Endothelial cell (in vitro differentiated cells): ENCODE data around the gene PACRG. TPM values are rescaled to one million over a fixed set of nuclear protein-coding genes. Genes with fewer than 3 reads are reported as not detected.

Experiments
- DNase-seq: peaks from one replicate; pipeline ENCODE4 v3.0.0; 2021; ENCODE audit warnings: low spot score
- H3K27ac Mint-ChIP-seq: one replicate; pipeline ENCODE4 v1.8.0; 2021; ENCODE audit warnings: mixed read lengths, inconsistent platforms; ENCODE audit not compliant: unreplicated experiment
- H3K27me3 Mint-ChIP-seq: one replicate; pipeline ENCODE4 v1.8.0; 2021; ENCODE audit warnings: mild to moderate bottlenecking, moderate library complexity, mixed read lengths, inconsistent platforms; ENCODE audit not compliant: unreplicated experiment
- H3K36me3 Mint-ChIP-seq: one replicate; pipeline ENCODE4 v1.8.0; 2021; ENCODE audit warnings: mild to moderate bottlenecking, low read depth, mixed read lengths, inconsistent platforms; ENCODE audit not compliant: unreplicated experiment
- H3K4me1 Mint-ChIP-seq: one replicate; pipeline ENCODE4 v1.8.0; 2021; ENCODE audit warnings: mild to moderate bottlenecking, mixed read lengths, inconsistent platforms; ENCODE audit not compliant: unreplicated experiment
- H3K4me3 Mint-ChIP-seq: one replicate; pipeline ENCODE4 v1.8.0; 2021; ENCODE audit warnings: mild to moderate bottlenecking, mixed read lengths, inconsistent platforms; ENCODE audit not compliant: unreplicated experiment
- H3K9me3 Mint-ChIP-seq: one replicate; pipeline ENCODE4 v1.8.0; 2021; ENCODE audit warnings: mixed read lengths, inconsistent platforms; ENCODE audit not compliant: unreplicated experiment
- total RNA-seq: library from RNA; stranded (reverse); fragmentation: NEBNext Ultra II Directional; extraction: Animal tissue kit (Norgen Biotek cat#: 25700); gene quantifications from one replicate; pipeline ENCODE4 v1.2.1, GENCODE V29; 2021; ENCODE audit not compliant: unreplicated experiment
- TF ChIP-seq, protein P1 (sequence below): fragments of 200-600 bp; sonication (generic); IDR thresholded peaks from one replicate; pipeline ENCODE4 v1.5.0; 2021; ENCODE audit warnings: antibody characterized with exemption; ENCODE audit not compliant: unreplicated experiment

The PACRG gene
- total RNA-seq, 1 donor from 2014 or later = 1.1 TPM

DNA sequence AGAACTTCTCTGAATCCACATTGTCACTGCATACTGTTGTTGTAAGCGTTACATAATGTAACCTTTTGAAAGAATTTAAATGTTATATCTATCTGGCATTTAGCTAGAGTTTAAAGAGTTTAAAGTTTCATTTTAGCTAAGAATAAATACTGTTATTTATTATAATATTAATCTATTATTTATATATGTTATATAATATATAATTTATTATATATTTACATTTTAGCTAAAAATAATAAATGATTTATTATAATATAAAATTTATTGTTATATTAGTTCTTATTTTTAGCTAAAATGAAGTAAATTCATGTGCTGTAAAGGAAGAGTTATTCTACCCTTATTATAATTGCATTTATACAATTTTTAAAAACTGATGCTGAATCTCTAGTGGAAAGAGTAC lies 431.3 kb downstream of the PACRG start:
- TF ChIP-seq, protein P1, sequence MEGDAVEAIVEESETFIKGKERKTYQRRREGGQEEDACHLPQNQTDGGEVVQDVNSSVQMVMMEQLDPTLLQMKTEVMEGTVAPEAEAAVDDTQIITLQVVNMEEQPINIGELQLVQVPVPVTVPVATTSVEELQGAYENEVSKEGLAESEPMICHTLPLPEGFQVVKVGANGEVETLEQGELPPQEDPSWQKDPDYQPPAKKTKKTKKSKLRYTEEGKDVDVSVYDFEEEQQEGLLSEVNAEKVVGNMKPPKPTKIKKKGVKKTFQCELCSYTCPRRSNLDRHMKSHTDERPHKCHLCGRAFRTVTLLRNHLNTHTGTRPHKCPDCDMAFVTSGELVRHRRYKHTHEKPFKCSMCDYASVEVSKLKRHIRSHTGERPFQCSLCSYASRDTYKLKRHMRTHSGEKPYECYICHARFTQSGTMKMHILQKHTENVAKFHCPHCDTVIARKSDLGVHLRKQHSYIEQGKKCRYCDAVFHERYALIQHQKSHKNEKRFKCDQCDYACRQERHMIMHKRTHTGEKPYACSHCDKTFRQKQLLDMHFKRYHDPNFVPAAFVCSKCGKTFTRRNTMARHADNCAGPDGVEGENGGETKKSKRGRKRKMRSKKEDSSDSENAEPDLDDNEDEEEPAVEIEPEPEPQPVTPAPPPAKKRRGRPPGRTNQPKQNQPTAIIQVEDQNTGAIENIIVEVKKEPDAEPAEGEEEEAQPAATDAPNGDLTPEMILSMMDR = no peak
- H3K27me3 Mint-ChIP-seq = no peaks in the 10 kb centered on the region
- no peaks in the 10 kb centered on the region for H3K9me3 Mint-ChIP-seq
- H3K4me1 Mint-ChIP-seq = no peaks in the 10 kb centered on the region
- H3K4me3 Mint-ChIP-seq = no peak overlapping the region
- no peaks in the 10 kb centered on the region for H3K36me3 Mint-ChIP-seq
- no peak overlapping the region for H3K27ac Mint-ChIP-seq
- DNase-seq = no peak

DNA sequence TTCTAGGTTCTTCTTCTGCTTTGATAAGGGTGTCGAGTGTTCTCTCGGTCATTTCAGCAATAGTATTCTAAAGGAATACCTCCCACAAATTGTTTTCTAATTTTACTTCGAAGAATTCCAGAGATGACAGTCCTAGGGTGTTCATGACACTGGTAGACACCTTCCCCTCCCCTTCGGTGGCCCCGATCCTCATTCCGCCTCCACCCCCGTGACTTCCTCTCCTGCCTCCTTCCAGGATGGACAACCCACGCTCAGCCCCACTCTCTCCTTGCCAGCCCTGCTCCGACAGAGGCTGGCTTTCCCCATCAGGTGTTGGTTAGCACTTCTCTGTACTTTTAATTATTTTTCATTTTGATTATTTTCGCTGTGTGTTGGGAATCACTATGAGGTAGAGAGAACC lies 431.9 kb downstream of the PACRG start:
- TF ChIP-seq, protein P1 = no peak
- no peaks in the 10 kb centered on the region for H3K9me3 Mint-ChIP-seq
- H3K36me3 Mint-ChIP-seq = no peaks in the 10 kb centered on the region
- H3K27ac Mint-ChIP-seq = no peak overlapping the region
- no peak for DNase-seq
- no peaks in the 10 kb centered on the region for H3K4me1 Mint-ChIP-seq
- H3K4me3 Mint-ChIP-seq = no peak overlapping the region
- H3K27me3 Mint-ChIP-seq = no peaks in the 10 kb centered on the region

DNA sequence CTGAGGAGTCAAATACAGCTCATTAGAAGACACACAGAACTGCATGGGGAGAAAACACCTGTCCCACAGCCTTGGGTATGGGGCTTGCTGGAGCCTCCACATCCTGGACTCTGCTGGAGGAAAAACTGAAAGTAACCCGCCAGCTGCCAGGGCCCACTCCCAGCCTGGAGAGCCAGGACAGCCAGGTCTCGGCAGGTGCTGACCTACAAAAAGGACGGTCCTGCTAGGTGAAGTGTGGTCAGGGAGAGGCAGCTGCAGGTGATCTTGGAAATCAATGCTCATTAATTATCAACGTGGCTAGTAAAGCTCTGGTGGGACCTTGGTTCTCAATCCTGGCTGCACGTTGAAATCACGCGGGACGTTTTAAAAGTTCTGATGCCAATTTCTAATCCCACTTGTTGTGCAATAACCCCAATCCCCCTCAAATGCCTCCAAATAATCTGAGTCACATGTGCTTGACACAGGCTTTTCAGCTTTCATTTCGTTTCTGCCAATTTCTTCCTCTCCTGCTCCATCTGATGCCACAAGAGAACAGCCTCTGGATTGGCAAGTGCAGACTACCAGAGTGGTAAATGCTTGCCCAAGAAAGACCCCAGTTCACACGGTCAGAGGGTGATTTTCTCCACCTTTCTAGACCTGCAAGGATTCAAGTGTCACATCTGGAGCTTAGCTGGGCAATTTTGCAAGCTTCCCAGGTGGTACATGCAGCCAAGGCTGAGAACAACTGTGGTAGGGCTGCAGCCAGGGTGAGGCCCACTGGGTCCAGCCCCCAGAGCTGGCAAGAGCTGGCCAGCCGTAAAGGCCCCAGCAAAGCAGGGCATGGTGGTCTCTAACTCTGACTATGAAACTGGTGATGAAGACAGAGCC lies 434.5 kb downstream of the PACRG start:
- H3K27me3 Mint-ChIP-seq = no peaks in the 10 kb centered on the region
- H3K36me3 Mint-ChIP-seq = no peaks in the 10 kb centered on the region

DNA sequence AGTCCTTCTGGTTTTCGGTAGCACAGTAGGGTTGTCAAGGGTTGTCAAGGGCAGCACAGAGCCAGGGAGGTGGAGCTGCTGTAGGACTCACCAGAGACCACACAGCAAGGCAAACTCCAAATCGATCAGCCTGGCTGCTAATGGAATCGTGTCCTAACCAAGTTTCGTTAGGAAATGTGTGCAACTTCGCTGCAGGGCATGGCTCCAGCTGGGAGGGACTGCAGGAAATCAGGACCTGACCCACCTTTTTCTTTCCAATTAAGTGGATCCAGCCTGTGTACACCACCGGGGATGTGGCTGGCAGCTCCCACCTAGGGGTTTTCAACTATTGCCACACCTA lies 435.1 kb downstream of the PACRG start:
- Mint-ChIP-seq H3K4me1 (no peaks in the 10 kb centered on the region), H3K9me3 (no peaks in the 10 kb centered on the region), H3K27ac (no peak overlapping the region), H3K27me3 (no peaks in the 10 kb centered on the region), H3K4me3 (no peak overlapping the region), H3K36me3 (no peaks in the 10 kb centered on the region)
- TF ChIP-seq, protein P1 = no peak
- no peak for DNase-seq

More for the DNA sequence above, 434.5 kb downstream of the PACRG start:
- no peak for DNase-seq
- no peak overlapping the region for H3K4me3 Mint-ChIP-seq
- H3K27ac Mint-ChIP-seq = no peak overlapping the region
- H3K9me3 Mint-ChIP-seq = no peaks in the 10 kb centered on the region
- H3K4me1 Mint-ChIP-seq = no peaks in the 10 kb centered on the region
- TF ChIP-seq, protein P1 = no peak

DNA sequence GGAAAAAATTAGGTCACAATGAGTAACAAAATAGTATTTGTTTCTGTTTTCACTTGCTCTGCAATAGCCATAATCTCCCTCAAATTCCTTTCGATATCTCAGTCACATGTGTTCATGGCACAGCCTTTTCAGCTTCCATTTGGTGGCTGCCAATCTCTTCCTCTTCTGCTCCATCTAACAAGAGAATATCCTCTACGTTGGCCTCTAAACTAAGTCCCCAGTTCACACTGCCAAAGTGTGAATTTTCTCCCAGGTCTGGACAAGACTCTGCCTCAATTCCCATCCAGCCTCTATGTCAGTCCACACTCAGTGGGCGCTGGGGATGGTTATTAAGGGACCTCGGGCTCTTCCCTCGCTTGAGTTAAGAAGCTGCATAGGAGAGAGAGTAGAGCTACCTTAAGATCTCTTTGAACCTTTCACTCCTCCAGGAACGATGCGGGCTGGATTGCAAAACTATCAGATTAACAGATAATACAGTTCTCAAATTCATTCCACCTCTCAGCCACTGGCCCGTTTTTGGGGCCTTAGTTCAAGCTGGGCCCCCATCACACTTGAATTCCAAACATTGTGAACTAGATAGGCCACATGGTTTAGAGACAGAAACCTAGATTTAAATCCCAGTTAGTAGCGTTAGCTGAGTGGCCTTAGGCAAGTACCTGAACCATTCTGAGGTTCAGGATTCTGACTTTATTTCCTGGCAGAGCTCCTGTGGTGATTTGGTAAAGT lies 436.6 kb downstream of the PACRG start:
- H3K4me3 Mint-ChIP-seq = no peak overlapping the region
- H3K27me3 Mint-ChIP-seq = peaks cover 2% of the 10 kb centered on the region
- peaks cover 4% of the 10 kb centered on the region for H3K9me3 Mint-ChIP-seq
- H3K4me1 Mint-ChIP-seq = no peaks in the 10 kb centered on the region
- no peaks in the 10 kb centered on the region for H3K36me3 Mint-ChIP-seq
- TF ChIP-seq, protein P1 = no peak
- DNase-seq = no peak
- H3K27ac Mint-ChIP-seq = no peak overlapping the region
